Measurements from ENCODE around the gene SLC33A1. TPM values are rescaled to one million over a fixed set of nuclear protein-coding genes. Genes with fewer than 3 reads are reported as not detected.
"Not testable (repeated sequence)": the region's sequence is repeated elsewhere in the genome, so short reads cannot be mapped to it uniquely, and the experiment has no call there.

The SLC33A1 gene
- total RNA-seq, 2 experiments from 2014 or later: 18.5 to 19.8 TPM

DNA sequence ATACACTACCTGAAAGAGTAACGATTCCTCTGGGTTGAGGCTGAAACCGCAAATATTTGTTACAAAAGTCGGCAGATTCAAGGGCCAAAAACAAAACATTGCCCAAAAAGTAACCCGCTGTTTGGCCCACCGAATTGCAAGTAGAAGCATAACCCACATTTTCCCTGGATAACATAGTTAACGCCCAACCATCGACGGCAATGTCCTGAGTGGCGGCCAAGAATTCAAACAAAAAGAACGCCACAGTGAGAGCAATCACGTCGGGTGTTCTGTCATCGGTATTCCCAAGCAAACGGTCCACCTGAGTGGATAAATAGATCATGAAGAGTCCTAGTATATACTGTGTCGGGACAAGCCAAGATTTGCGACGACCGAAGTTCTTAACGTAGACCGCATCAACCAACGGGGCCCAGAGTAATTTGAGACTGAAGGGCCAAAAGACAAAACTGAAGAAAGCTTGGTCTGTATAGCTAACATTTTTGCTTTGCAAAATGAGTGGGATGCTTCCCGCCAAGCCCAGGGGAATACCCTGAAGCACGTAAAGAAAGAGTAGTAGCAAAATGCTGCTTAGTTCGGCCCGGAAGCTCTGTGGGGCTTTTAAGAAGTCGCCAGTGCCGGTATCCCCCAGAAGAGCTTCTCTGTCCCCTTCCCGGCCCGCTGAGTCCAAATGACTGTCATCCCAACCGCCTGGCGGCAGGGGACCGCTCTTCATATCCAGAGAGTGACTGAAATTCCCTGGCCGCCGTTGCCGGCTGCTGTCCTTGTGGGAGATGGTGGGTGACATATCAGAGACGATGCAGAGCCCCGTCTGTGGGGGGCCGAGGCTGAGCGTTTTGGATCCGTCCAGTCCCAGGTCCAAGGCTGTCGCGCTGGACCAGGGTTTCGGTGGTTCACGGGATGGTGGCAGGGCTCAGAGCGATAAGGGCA, 750 bp downstream of the SLC33A1 start:
- DNase-seq (peak; percentile 71), ATAC-seq (peak; percentile 2)
- TF ChIP-seq, protein P1, sequence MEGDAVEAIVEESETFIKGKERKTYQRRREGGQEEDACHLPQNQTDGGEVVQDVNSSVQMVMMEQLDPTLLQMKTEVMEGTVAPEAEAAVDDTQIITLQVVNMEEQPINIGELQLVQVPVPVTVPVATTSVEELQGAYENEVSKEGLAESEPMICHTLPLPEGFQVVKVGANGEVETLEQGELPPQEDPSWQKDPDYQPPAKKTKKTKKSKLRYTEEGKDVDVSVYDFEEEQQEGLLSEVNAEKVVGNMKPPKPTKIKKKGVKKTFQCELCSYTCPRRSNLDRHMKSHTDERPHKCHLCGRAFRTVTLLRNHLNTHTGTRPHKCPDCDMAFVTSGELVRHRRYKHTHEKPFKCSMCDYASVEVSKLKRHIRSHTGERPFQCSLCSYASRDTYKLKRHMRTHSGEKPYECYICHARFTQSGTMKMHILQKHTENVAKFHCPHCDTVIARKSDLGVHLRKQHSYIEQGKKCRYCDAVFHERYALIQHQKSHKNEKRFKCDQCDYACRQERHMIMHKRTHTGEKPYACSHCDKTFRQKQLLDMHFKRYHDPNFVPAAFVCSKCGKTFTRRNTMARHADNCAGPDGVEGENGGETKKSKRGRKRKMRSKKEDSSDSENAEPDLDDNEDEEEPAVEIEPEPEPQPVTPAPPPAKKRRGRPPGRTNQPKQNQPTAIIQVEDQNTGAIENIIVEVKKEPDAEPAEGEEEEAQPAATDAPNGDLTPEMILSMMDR (IDR thresholded peaks at IDR 0.05): no peak
- Mint-ChIP-seq H3K36me3 (ENCODE audit: low read depth) (peaks cover 32% of the 10 kb centered on the region), H3K27ac (peak overlapping the region; percentile 100), H3K4me1 (ENCODE audit: low read depth) (peaks cover 20% of the 10 kb centered on the region), H3K27me3 (no peaks in the 10 kb centered on the region), H3K9me3 (no peaks in the 10 kb centered on the region), H3K4me3 (peak overlapping the region; percentile 87)
- ChIA-PET CTCF (interaction anchor here (1.0 to 3.2 kb wide), 6 partner anchors 9 to 47 kb away, joined by 3 to 23 read pairs (median 4); partner anchors contain the start of gene C3orf33), POLR2A (interaction anchor here (0.6 to 4.6 kb wide), 11 partner anchors 11 to 243 kb away, joined by 3 to 52 read pairs (median 4); partner anchors contain the start of genes C3orf33, GMPS and PLCH1)
- intact Hi-C loops (cut with micrococcal nuclease): loop anchor here (1.0 to 10.0 kb wide), 3 partner anchors 17 to 99 kb away; partner anchors contain the start of genes C3orf33 and GMPS

DNA sequence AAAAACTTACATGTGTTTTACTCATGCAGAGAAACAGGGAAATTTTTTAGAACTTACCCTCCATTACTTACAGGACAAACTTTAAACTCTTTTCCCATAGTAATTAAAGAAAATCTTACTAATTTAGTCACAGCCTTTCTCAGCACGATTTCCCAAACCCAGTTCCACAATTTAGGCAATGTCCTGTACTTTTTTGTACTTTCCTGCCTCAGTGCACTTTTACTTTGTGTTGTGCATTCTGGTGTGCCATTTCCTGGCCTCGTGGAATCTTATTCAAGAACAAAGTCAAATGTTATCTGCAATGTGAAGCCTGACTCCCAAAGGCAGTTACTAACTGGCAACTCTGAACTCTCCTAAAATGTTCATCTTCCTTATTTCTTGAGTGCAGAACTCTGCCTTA, 1.9 kb downstream of the SLC33A1 start:
- intact Hi-C loops (cut with micrococcal nuclease): loop anchor here (5.0 to 10.0 kb wide), 2 partner anchors 45 to 98 kb away; partner anchors contain the start of gene C3orf33
- TF ChIP-seq, protein P1 (IDR thresholded peaks at IDR 0.05): no peak
- peak overlapping the region; percentile 100 for H3K27ac Mint-ChIP-seq
- POLR2A ChIA-PET: interaction anchor here (1.2 to 4.6 kb wide), 4 partner anchors 19 to 46 kb away, joined by 4 to 52 read pairs (median 12); partner anchors contain the start of genes C3orf33 and GMPS
- CTCF ChIA-PET: interaction anchor here (1.0 to 3.2 kb wide), 3 partner anchors 18 to 46 kb away, joined by 3 to 23 read pairs (median 4); partner anchors contain the start of gene C3orf33
- H3K27me3 Mint-ChIP-seq: no peaks in the 10 kb centered on the region
- DNase-seq (no peak), ATAC-seq (no peak)
- peaks cover 26% of the 10 kb centered on the region for H3K4me1 Mint-ChIP-seq (ENCODE audit: low read depth)
- peaks cover 39% of the 10 kb centered on the region for H3K36me3 Mint-ChIP-seq (ENCODE audit: low read depth)
- peak overlapping the region; percentile 87 for H3K4me3 Mint-ChIP-seq
- no peaks in the 10 kb centered on the region for H3K9me3 Mint-ChIP-seq

DNA sequence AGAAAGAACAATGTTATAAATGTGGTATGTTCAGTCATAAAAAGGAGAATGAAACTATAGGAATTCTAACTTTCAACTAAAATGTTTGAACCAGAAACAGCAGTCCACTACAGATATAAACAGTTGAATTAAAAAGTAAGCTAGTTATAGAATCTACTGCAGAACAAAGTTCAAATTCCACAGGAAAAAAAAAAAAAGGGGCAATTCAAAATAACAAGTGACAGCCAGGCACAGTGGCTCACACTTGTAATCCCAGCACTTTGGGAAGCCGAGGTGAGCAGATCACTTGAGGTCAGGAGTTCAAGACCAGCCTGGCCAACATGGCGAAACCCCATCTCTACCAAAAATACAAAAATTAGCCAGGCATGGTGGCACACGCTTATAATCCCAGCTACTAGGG, 4.8 kb downstream of the SLC33A1 start:
- DNase-seq; H3K27ac Mint-ChIP-seq; intact Hi-C loops (cut with micrococcal nuclease); ATAC-seq; H3K27me3 Mint-ChIP-seq; H3K9me3 Mint-ChIP-seq: not testable (repeated sequence)
- ChIA-PET CTCF (interaction anchor here (2.5 kb wide), 1 partner anchor 43 kb away, joined by 10 read pairs; the partner anchor contains the start of gene C3orf33), POLR2A (interaction anchor here (1.0 kb wide), 1 partner anchor 14 kb away, joined by 3 read pairs; no protein-coding TSS in a partner anchor)
- Mint-ChIP-seq H3K4me1 (ENCODE audit: low read depth) (peaks cover 38% of the 10 kb centered on the region), H3K36me3 (ENCODE audit: low read depth) (peaks cover 42% of the 10 kb centered on the region), H3K4me3 (peak overlapping the region; percentile 19)

DNA sequence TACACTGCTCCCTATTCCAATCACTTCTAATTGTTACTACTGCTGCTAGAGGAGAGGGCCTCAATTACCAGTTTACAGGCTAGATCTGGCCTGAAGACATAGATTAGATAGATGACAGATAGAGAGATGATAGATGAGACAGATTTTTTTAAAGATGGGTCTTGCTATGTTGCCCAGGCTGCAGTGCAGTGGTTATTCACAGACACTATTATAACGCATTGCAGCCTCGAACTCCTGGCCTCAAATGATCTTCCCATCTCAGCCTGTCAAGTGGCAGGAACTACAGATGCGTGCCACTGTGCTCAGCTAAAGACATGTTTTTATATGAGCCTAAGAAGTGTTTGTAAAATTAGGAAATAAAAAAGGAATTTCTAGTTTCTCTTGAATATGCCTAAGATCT, 6.2 kb downstream of the SLC33A1 start:
- TF ChIP-seq, protein P1 (IDR thresholded peaks at IDR 0.05): no peak
- Mint-ChIP-seq H3K27me3 (no peaks in the 10 kb centered on the region), H3K27ac (no peak overlapping the region), H3K9me3 (no peaks in the 10 kb centered on the region), H3K4me3 (no peak overlapping the region), H3K4me1 (ENCODE audit: low read depth) (peaks cover 47% of the 10 kb centered on the region), H3K36me3 (ENCODE audit: low read depth) (peaks cover 36% of the 10 kb centered on the region)
- DNase-seq (no peak), ATAC-seq (no peak)
- POLR2A ChIA-PET: interaction anchor here (1.0 kb wide), 1 partner anchor 16 kb away, joined by 3 read pairs; no protein-coding TSS in a partner anchor
- intact Hi-C loops (cut with micrococcal nuclease): no loop called here
- CTCF ChIA-PET: interaction anchor here (0.8 to 2.2 kb wide), 2 partner anchors 22 to 42 kb away, joined by 3 to 6 read pairs; partner anchors contain the start of genes C3orf33 and GMPS

DNA sequence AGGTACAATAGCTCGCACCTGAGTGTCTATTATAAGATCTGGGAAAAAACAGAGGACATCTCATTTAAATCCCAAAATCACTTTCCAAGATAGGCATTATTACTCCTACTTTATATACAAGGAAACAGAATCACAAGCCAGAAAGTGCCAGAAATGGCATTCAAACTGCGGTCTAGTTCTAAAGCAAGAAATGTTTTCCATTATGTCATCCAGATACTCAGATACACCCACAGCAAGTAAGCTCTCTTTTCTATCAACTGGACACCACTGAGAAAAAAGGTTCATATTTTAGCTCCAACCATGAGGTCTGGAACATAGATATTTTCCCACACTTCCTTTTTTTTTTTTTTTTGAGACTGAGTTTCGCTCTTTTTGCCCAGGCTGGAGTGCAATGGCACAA, 8.1 kb downstream of the SLC33A1 start:
- Mint-ChIP-seq H3K27me3 (no peaks in the 10 kb centered on the region), H3K4me1 (ENCODE audit: low read depth) (peaks cover 40% of the 10 kb centered on the region), H3K4me3 (no peak overlapping the region), H3K9me3 (no peaks in the 10 kb centered on the region), H3K36me3 (ENCODE audit: low read depth) (peaks cover 21% of the 10 kb centered on the region), H3K27ac (no peak overlapping the region)
- ChIA-PET POLR2A (interaction anchor here (0.8 kb wide), 1 partner anchor 25 kb away, joined by 3 read pairs; no protein-coding TSS in a partner anchor), CTCF (interaction anchor here (0.7 to 1.7 kb wide), 2 partner anchors 21 to 40 kb away, joined by 3 to 7 read pairs; partner anchors contain the start of gene C3orf33)
- DNase-seq (no peak), ATAC-seq (no peak)
- intact Hi-C loops (cut with micrococcal nuclease): no loop called here
- TF ChIP-seq, protein P1 (IDR thresholded peaks at IDR 0.05): no peak
